NOMO-1 (cell line): ENCODE data around the gene FAM50A.
"Not testable (repeated sequence)": the region's sequence is repeated elsewhere in the genome, so short reads cannot be mapped to it uniquely, and the experiment has no call there.

Experiments used
- DNase-seq, 2 experiments: peaks; one replicate each; lab custom pipeline; 2025; ENCODE audit not compliant: unreplicated experiment in 2 of 2; lab: John Stamatoyannopoulos, UW

The FAM50A gene

GRCh38 chrX:154481911-154482601 is 38.1 kb downstream of the FAM50A start:
- DNase-seq: no peak

DNA sequence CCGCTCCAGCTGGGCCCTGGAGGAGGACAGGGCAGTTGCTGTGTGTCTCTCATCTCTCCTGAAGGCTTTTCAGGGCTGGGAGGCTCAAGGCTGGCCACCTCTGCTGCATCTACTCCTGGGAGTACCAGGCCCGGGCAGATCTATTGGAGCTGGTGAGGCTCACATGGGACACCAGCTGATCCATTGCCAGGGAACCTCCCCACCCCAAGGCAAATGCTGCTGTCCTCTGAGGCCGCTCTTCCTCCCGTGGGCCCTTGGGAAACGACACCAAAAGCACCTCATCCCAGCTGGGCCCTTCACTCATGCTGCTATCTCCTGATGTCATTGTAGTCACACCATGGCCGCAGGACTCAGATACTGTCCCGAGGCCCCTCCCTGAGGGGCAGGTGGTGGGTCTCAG is 38.8 kb downstream of the FAM50A start:
- no peak for DNase-seq

GRCh38 chrX:154483325-154483724 is 39.4 kb downstream of the FAM50A start:
- DNase-seq: no peak

- no peak for DNase-seq
Measured at GRCh38 chrX:154484255-154485149, 40.6 kb downstream of the FAM50A start.

DNA sequence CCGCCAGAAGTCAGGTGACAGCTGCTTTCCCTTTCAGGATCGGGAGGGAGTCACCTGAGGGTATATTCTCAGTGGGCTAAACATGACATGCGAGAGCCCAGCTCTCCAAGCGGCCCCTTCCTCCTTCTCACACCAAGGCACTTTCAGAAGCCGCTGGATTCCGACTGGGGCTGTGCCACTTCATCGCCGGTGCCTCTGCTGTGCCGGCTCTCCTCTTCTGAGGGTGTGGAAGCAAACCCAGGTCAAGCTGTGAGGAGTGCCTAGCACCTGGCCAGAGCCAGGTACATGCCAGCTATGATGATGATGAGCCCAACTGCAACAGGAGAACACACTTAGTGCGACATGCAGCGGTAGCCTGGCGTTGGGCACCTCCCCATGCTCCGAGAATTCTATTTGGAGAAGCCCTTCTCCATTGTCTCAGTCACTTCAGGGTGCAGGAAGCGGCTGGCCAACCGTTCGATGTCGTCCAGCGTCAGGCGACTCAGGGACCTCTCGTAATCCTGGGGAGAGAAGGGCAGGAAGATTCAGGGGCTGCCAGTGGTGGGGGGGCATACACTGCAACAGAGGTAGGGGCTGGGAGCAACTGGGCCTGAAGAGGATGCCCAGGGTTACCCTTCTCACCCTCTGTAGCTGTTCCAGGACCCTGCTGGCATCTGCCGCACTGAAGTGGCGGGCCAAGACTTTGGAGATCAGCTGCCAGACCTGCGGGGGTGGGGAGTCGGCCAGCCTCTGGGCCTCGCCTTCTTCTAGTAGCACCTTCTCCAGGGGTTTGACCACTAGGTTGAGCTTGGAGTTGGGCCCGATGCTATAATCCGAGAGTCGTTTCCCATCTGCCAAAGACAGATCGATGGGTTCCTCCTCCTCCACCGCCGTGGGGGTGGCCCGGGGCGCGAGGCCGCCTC is 41.5 kb downstream of the FAM50A start:
- no peak for DNase-seq

DNA sequence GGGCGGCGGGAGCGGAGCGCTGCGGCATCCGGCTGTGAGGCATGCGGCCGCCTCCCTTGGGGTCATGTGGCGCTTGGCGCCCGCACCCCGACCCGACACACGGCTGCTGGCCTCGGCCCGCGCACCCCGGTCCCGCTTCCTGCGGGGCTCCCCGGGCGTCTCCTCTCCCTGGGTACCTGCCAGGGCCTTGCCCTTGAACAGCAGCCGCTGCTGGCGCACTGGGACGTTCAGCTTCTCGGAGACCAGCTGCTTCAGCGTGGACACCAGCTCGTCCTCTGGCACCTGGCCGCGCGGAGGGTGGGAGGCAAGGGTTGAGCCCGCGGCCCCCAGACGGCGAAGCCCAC is 42.1 kb downstream of the FAM50A start:
- peak in 1 of 2 experiments; percentile 4 for DNase-seq

GRCh38 chrX:154486396-154487207 is 42.7 kb downstream of the FAM50A start, which contains the start of gene UBL4A:
Gene UBL4A (minus strand): TSS chrX:154486615. CDS start chrX:154486584, 31 bp downstream.
- DNase-seq: peak; percentile 9 to 23

GRCh38 chrX:154487518-154488290 is 43.8 kb downstream of the FAM50A start:
- DNase-seq: no peak

- DNase-seq: no peak
Measured at GRCh38 chrX:154488336-154489075, 44.6 kb downstream of the FAM50A start.

GRCh38 chrX:154489182-154489581 is 45.2 kb downstream of the FAM50A start:
- no peak for DNase-seq

GRCh38 chrX:154490021-154490413 is 46.1 kb downstream of the FAM50A start:
- DNase-seq: peak in 1 of 2 experiments; percentile 8

DNA sequence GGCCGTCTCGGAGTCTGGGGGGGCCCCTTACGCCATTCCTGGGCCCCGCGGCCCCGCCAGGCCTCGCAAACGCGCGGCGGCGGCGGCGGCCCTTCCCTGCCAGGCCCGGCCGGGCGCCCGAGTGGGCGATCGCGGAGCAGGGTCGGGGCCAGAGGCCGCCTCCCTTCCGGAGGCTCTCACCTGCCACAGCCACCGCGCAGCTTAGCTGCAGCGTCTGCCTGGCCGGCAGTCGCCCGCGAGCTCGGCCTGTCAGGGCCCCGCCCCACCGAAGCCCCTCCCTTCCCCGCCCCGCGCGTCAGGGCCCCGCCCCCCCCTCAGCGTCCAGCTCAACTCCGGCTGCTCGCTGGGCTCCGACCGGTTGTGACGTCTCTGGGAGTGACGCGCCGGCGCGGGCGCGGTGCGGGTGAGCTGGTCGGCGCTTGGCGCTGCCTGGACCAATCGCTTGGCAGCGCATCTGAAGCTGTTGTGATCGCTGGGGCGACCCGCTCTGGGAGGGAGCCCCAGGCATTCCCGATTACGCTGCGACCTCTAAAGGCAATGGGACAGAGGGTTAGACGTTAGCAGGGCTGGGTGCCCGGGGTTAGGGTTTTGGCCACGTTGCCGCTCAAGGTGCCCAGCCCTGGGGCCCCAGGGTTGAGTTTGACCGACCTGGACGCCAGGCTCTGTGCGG is 46.6 kb downstream of the FAM50A start, which contains the start of gene SLC10A3:
Gene SLC10A3, minus strand, starts transcription at position 216 of the 670 bp plus-strand sequence. CDS start 1,689 bp downstream, outside the sequence.
- peak; percentile 76 to 87 for DNase-seq

- no peak for DNase-seq
Measured at GRCh38 chrX:154494715-154495114, 50.8 kb downstream of the FAM50A start.

GRCh38 chrX:154495472-154495922 is 51.6 kb downstream of the FAM50A start:
- DNase-seq: no peak

DNA sequence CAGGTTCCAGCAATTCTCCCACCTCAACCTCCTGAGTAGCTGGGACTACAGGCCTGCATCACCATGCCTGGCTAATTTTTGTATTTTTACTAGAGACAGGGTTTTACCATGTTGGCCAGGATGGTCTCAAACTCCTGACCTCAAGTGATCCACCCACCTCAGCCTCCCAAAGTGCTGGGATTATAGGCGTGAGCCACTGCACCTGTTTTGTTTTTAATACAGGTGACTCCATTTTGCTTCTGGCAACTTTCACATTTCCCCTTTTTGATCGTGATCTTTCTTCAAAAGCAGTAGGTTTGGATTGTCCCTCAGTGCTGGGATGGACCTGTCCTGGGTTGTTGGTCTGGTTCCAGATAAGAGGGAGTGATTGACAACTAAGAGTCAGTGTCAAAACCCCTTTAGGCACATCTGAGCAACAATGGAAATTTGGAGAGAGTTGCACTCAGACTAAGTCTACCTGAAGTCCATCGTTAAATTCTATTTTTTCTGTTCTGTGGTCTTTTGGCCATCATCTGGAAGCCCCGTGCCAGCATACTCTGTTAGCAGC is 52.7 kb downstream of the FAM50A start:
- DNase-seq: not testable (repeated sequence)
